ENCODE results near the gene DPYSL5. TPM values are rescaled to one million over a fixed set of nuclear protein-coding genes. Genes with fewer than 3 reads are reported as not detected.
"Not testable (repeated sequence)": the region's sequence is repeated elsewhere in the genome, so short reads cannot be mapped to it uniquely, and the experiment has no call there.

DPYSL5 gene
- total RNA-seq, 1 donor from 2014 or later: 1.5 TPM

DNA sequence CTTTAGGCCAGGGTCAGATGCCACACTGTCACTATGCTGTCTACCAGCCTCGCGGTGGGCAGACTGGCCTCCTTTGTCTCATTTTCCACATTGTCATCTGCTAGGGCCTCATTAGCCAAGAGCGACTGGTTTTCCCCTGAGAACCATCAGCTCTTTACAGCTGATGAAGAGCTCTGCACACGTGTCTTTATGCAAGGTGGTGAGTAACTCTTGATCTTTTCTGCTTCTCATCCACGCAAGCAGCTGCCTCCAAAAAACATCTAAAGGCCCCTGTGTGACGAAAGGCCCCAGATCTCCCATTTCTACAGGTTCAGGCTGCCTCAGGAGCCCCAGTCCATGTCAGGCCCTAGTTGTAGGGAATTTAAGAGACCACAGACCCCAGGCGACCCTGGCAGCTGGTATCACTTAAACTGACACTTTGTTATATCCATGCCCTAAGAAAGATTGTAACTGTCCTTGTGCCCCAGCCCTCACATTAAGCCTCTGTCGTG, 52.9 kb downstream of the DPYSL5 start:
- DNase-seq (ENCODE audit: low read depth): no peak

DNA sequence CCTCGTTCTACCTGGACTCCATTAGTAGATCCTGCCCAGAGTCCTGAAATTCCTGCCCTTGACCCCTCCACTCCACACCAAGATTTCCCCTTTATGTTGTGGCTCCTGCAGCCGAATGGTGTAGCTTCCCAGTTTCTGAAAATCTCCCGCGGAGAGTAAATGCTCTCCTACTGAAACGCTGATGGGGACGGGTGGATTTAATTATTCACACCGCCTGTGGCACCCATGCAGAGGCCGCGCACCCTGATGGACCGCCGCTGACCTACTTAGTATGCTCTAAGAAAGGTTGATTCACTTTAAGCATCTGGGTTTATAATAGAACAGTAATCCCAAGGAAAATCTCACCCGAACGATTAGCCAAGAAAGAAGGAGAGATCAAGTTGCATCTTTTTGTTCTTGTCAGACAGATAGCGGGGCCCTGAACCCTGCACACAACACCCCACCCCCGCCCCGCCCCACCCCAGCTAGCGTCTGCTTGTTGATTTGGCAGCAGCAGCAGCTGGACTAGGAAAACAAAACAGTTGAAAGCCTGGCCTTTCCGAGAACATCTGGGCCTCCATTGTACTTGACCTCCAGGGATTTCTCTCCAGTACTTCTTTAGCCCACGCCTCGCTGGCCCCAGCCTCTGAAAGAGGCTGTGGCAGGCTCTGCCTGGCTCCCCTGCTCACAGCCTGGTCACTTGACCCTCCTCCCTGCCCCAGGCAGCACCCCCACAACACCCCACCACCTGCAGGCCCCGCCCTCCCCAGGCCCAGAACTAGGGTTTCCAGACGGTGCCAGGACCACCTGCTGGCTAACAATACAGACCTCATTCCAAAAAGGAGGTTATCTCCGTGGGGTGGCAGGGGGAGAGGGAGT, 53.6 kb downstream of the DPYSL5 start:
- no peak for DNase-seq (ENCODE audit: low read depth)

- no peak for DNase-seq (ENCODE audit: low read depth)
These were observed 55.7 kb downstream of the DPYSL5 start for GRCh38 chr2:26903676-26904075.

DNA sequence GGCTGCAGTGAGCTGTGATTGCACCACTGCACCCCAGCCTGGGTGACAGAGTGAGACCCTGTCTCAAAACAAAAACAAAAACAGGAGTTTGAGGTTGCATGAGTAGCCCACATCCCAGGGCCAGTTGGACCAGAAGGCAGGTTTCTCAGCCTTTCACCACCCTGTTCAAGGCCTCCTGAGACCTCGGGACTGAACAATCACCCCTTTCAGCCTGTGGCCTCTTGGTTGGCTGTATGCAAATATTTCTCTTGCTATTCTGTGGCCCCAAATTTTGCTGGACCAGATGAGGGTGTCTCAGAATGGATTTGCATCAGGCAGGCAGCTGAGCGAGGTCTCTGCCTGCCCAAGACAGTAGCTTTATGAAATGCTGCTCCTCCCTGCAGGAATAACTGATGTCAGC, 56.9 kb downstream of the DPYSL5 start:
- no peak for DNase-seq (ENCODE audit: low read depth)

- no peak for DNase-seq (ENCODE audit: low read depth)
These were observed 57.6 kb downstream of the DPYSL5 start for GRCh38 chr2:26905341-26906198.

GRCh38 chr2:26907416-26907815, 59.5 kb downstream of the DPYSL5 start:
- DNase-seq (ENCODE audit: low read depth): no peak

GRCh38 chr2:26910176-26910575, 62.2 kb downstream of the DPYSL5 start:
- DNase-seq (ENCODE audit: low read depth): no peak

- DNase-seq (ENCODE audit: low read depth): peak; percentile 13
These were observed 64.3 kb downstream of the DPYSL5 start for GRCh38 chr2:26911911-26912861.

GRCh38 chr2:26913606-26913998, 65.7 kb downstream of the DPYSL5 start:
- peak; percentile 22 for DNase-seq (ENCODE audit: low read depth)

- no peak for DNase-seq (ENCODE audit: low read depth)
These were observed 66.2 kb downstream of the DPYSL5 start for GRCh38 chr2:26913999-26914658.

DNA sequence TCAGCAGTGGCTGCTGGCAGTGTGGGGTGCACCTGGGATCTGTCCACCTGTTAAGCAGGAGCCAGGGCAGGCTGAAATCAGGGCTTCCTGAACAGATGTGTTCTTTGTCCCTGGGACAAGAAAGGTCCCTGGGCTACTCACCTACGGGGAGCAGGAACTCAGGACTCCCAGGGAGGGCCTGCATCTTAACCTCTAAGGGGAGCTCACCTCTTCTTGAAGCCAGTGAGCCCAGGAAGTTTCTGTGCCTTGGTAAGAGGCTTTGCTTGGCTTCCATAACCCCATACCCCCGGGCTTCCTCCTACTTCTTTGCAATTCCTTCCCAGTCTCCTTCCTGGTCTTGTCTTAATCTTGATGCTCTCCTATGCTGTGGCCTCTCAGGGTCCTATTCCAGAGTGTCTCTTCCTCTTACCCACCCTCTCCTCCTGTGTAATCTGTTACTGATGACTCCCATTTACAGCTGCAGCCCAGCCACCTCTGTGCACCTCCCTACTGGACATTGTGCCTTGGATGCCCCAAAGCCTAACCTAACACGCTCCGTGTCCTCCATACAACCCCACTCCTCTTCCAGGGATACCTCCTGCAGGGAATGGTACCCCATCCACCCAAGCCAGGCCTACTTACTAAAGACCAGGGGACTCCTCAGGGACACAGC, 66.9 kb downstream of the DPYSL5 start:
- no peak for DNase-seq (ENCODE audit: low read depth)

GRCh38 chr2:26915316-26915715, 67.4 kb downstream of the DPYSL5 start:
- DNase-seq (ENCODE audit: low read depth): no peak

GRCh38 chr2:26916128-26916692, 68.3 kb downstream of the DPYSL5 start:
- no peak for DNase-seq (ENCODE audit: low read depth)

DNA sequence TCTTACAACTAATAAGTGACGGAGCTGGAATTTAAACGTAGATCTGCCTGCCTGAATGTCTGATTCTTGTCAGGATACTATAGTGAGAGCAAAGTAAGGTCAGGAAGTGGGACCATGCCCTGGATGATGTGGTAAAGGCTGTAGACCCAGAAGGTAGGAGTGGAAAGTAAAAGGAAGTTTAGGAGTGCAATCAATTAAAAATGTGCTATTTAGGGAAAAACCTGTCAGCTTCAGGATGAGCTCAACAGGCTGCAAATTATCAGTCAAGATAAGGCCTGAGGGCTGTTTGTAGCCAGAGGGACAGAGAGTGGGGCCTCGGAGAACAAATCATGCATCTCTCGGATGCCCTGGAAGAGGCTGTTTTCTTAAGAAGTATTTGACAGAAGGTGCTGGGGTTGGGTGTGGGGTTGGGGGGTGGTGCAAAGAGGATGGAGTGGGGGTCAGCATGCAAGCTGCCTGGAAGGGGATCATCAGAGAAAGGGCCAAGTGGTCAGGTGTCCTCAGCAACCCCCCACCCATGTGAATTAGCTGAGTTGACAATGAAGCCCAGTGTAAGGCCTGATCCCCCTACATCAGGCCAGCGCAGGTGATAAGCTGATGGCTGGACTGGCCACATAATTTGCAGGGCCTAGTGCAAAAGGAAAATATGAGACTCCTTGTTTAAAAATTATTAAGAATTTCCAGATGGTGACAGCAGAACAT, 69.4 kb downstream of the DPYSL5 start:
- no peak for DNase-seq (ENCODE audit: low read depth)

DNA sequence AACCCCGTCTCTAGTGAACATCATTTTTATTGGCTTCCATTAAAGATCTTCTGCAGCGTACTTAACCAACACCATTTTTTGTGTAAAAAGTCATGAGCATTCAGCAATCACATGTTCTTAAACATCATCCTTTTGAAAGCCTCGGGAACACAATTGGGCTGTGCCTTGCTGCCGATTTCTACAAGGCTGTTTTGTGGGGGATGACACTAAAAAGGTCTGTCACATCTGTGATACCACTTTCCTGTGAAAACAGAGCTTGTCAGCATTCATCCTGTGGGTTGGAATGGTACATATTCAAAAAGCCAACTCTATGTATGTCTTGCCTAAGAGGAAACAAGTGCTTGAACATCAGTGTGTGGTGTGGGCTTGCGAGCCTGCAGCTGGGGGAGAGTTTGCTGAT, 73.4 kb downstream of the DPYSL5 start:
- no peak for DNase-seq (ENCODE audit: low read depth)

- DNase-seq (ENCODE audit: low read depth): peak; percentile 60
These were observed 74.7 kb downstream of the DPYSL5 start for GRCh38 chr2:26922405-26923188.

GRCh38 chr2:26923189-26923466, 75.2 kb downstream of the DPYSL5 start:
- not testable (repeated sequence) for DNase-seq (ENCODE audit: low read depth)

DNA sequence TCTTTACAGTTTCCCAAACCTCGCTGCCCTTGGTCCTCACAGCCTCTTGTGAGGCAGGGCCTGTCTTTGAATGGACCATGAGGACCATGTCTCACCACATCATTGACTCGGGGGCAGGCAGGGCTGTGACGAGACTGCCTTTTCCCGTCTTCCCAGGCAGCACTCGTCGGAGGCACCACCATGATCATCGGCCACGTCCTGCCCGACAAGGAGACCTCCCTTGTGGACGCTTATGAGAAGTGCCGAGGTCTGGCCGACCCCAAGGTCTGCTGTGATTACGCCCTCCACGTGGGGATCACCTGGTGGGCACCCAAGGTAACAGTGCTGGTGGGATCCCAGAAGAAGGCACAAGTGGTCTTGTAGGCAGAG, 76.8 kb downstream of the DPYSL5 start:
- no peak for DNase-seq (ENCODE audit: low read depth)

Data from myocyte (in vitro differentiated cells).